OCI-LY7 (cell line): ENCODE results near the gene LILRB1.

Experiments used
- CTCF ChIP-seq: fragments of 200-600 bp; sonication (generic); conservative IDR thresholded peaks from 2 replicates; pipeline ENCODE4 v1.5.1; 2014; ENCODE audit warnings: mild to moderate bottlenecking, antibody characterized with exemption, low read length, moderate library complexity, mixed read lengths
- EZH2phosphoT487 ChIP-seq: fragments of 200-600 bp; sonication (generic); IDR thresholded peaks from 2 replicates; pipeline ENCODE4 v1.6.1; 2018; ENCODE audit warnings: low read depth, borderline replicate concordance, mild to moderate bottlenecking, mixed run types, antibody characterized with exemption, low read length, moderate library complexity, mixed read lengths

GRCh38 chr19:54620464-54620863 lies 9.8 kb upstream of the LILRB1 start:
- no peak for TF ChIP-seq CTCF
- no peak for TF ChIP-seq EZH2phosphoT487
